AG04450 (cell line): ENCODE data around the gene ANXA2. TPM values are rescaled to one million over a fixed set of nuclear protein-coding genes. Genes with fewer than 3 reads are reported as not detected.
A peak's percentile ranks its signal among the peaks of the same experiment; 100 is the strongest.

Experiments
- CTCF ChIA-PET: fragments of 300-600, 350-600 bp; formaldehyde crosslinking; extraction: SDS; loops from one replicate; lab custom pipeline; 2022; ENCODE audit warnings: antibody characterized with exemption, inconsistent platforms; lab: Charles Lee
- POLR2A ChIA-PET: fragments of 350-600 bp; formaldehyde crosslinking; extraction: SDS; loops from one replicate; lab custom pipeline; 2021; ENCODE audit warnings: antibody characterized with exemption, inconsistent platforms; lab: Yijun Ruan, JAX
- DNase-seq: peaks from one replicate; pipeline ENCODE4 v3.0.0-alpha.2; 2011; ENCODE audit warnings: low read depth, low spot score
- H3K27ac ChIP-seq: one replicate; pipeline ENCODE4 v1.5.1; 2012; ENCODE audit warnings: low read depth, low read length, control low read depth
- H3K27me3 ChIP-seq: one replicate; pipeline ENCODE4 v1.6.0; 2012; ENCODE audit warnings: low read length; ENCODE audit not compliant: control insufficient read depth, insufficient read depth
- H3K4me3 ChIP-seq: 2 replicates; pipeline ENCODE4 v1.5.1; 2011; ENCODE audit warnings: mild to moderate bottlenecking, low read depth, low read length, control low read depth
- H3K9me3 ChIP-seq: 2 replicates; pipeline ENCODE4 v1.5.1; 2012; ENCODE audit warnings: low read length; ENCODE audit not compliant: control insufficient read depth, insufficient read depth
- polyA plus RNA-seq: library from polyadenylated mRNA; depleted of rRNA; stranded (reverse); fragments of >200 nt; gene quantifications from 2 replicates; pipeline ENCODE4 v1.2.3, GENCODE V29; 2011
- TF ChIP-seq, protein P1 (sequence below): IDR thresholded peaks from 2 replicates; pipeline ENCODE4 v1.5.1; 2011; ENCODE audit warnings: low read depth, low read length, control low read depth, inconsistent platforms

ANXA2 gene
- polyA plus RNA-seq, 1 experiment, result 4,537 TPM

DNA sequence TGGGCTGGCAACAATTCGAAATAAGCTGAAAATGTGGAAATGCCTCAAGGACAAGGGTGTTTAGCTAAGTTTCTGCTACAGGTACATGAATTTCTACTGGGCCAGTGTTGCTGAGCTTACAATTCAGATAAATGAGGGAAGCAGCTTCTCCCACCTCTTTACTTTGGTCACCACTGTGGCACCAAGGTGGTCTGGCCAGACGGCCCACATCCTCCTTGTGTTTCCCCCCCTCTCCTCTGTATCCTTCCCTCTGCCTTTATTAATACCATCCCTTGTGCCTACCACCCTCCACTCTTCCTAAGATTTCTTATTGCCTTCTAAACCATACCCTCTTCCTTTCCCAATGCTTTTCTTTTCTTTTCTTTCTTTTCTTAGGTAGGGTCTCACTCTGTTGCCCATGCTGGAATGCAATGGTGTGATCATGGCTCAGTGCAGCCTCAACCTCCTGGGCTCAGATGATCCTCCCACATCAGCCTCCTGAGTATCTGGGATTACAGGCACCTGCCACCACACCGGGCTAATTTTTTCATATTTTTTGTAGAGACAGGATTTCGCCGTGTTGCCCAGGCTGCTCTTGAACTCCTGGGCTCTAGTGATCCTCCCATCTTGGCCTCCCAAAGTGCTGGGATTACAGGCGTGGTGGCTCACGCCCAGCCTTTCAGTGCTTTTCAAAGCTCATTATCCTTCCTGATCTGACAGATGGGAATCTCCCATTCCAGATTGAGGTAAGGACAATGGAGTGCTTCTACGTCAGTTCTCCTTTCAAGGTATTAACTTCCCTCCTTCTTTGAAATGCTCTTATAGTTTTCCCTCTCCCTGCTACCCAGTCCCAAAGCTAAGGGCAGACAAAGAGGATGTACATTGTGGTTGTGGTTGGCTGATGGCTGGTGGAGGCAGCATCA is 14.8 kb downstream of the ANXA2 start:
- H3K9me3 ChIP-seq, result no peaks in the 10 kb centered on the region
- H3K27me3 ChIP-seq, result no peaks in the 10 kb centered on the region
- no peak overlapping the region for H3K4me3 ChIP-seq
- peak overlapping the region; percentile 58 for H3K27ac ChIP-seq
- DNase-seq, result no peak
- ChIA-PET POLR2A (interaction anchor here (0.6 to 1.8 kb wide), 4 partner anchors 8 to 25 kb away, joined by 3 to 18 read pairs (median 4); partner anchors contain the start of gene ANXA2), CTCF (interaction anchor here (1.1 to 2.0 kb wide), 2 partner anchors 24 to 137 kb away, joined by 5 to 6 read pairs; no protein-coding TSS in a partner anchor)
- TF ChIP-seq, protein P1, sequence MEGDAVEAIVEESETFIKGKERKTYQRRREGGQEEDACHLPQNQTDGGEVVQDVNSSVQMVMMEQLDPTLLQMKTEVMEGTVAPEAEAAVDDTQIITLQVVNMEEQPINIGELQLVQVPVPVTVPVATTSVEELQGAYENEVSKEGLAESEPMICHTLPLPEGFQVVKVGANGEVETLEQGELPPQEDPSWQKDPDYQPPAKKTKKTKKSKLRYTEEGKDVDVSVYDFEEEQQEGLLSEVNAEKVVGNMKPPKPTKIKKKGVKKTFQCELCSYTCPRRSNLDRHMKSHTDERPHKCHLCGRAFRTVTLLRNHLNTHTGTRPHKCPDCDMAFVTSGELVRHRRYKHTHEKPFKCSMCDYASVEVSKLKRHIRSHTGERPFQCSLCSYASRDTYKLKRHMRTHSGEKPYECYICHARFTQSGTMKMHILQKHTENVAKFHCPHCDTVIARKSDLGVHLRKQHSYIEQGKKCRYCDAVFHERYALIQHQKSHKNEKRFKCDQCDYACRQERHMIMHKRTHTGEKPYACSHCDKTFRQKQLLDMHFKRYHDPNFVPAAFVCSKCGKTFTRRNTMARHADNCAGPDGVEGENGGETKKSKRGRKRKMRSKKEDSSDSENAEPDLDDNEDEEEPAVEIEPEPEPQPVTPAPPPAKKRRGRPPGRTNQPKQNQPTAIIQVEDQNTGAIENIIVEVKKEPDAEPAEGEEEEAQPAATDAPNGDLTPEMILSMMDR, result no peak

GRCh38 chr15:60381148-60381788 is 16.5 kb downstream of the ANXA2 start:
- ChIA-PET POLR2A (interaction anchor here (0.7 to 1.8 kb wide), 5 partner anchors 10 to 26 kb away, joined by 3 to 5 read pairs (median 4); no protein-coding TSS in a partner anchor), CTCF (interaction anchor here (0.7 kb wide), 1 partner anchor 67 kb away, joined by 7 read pairs; no protein-coding TSS in a partner anchor)
- DNase-seq, result no peak

DNA sequence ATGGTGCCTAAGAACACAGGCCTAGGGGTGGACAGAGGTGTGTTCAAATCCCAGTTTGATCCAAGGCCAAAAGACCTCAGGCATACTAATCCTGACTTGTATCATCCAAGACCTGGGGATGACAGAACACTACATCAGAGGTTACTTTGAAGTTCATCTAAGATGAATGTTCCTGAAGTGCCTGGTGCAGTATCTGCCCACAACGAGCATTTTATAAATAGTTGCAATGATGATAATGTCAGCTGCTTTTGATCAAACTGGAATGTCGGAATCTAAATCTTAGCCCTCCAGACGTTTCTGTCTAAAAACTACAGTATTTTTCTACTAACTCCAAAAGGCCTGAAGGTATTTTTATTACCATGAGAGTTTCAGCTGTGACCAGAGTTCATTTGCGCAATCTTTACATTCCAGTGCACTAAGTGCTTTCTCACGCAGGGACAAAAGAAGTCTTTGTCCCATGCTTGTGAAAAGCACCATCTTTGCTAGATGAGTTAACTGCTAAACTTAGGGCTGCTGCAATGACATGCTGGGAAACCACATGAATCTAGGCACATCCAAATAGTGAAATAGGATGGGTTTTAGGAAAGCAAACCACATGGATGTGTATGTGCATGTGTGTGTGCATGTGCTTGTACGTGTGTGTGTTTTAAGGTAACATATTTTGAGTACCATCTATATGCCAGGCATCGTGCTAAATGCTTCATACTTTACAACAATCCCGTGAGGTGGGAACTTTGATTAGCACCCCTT is 18.1 kb downstream of the ANXA2 start:
- DNase-seq, result peak; percentile 92
- CTCF ChIA-PET, result interaction anchor here (1.2 kb wide), 1 partner anchor 20 kb away, joined by 4 read pairs; no protein-coding TSS in a partner anchor
- POLR2A ChIA-PET, result interaction anchor here (0.6 to 1.2 kb wide), 5 partner anchors 9 to 23 kb away, joined by 3 to 5 read pairs (median 3); no protein-coding TSS in a partner anchor
- Histone ChIP-seq H3K27me3 (no peaks in the 10 kb centered on the region), H3K27ac (peak overlapping the region; percentile 98), H3K4me3 (no peak overlapping the region), H3K9me3 (no peaks in the 10 kb centered on the region)
- TF ChIP-seq, protein P1, result no peak

More at GRCh38 chr15:60381148-60381788, 16.5 kb downstream of the ANXA2 start:
- H3K4me3 ChIP-seq, result no peak overlapping the region
- H3K27me3 ChIP-seq, result no peaks in the 10 kb centered on the region
- H3K27ac ChIP-seq, result peak overlapping the region; percentile 98
- H3K9me3 ChIP-seq, result no peaks in the 10 kb centered on the region
- TF ChIP-seq, protein P1, result no peak

DNA sequence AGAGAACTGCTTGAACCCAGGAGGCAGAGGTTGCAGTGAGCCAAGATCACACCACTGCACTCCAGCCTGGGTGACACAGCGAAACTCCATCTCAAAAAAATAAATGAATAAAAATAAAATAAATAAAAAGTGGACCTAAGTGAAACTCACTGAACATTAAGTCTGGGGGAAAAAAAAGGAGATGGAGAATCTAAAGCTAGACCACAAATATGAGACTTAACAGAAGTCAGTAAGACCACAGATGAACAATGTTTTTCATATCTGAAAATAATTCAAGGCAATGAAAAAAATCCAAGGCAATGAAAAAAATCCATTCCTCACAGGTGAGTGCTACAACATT is 18.6 kb downstream of the ANXA2 start:
- peak overlapping the region; percentile 98 for H3K27ac ChIP-seq
- POLR2A ChIA-PET, result interaction anchor here (0.6 to 1.2 kb wide), 3 partner anchors 10 to 23 kb away, joined by 3 to 5 read pairs (median 4); no protein-coding TSS in a partner anchor
- no peak overlapping the region for H3K4me3 ChIP-seq
- no peaks in the 10 kb centered on the region for H3K9me3 ChIP-seq
- CTCF ChIA-PET, result interaction anchor here (1.2 kb wide), 1 partner anchor 20 kb away, joined by 4 read pairs; no protein-coding TSS in a partner anchor
- H3K27me3 ChIP-seq, result no peaks in the 10 kb centered on the region
- TF ChIP-seq, protein P1, result no peak
- DNase-seq, result no peak
